Measurements from ENCODE around the gene RNF13. TPM values are rescaled to one million over a fixed set of nuclear protein-coding genes. Genes with fewer than 3 reads are reported as not detected.

RNF13 gene
- total and polyA plus RNA-seq, 2 donors (not counting 3 experiments of a cell fraction or from before 2014, with no cell fraction given) = 16.4 to 27.1 TPM

- CTCF ChIA-PET = interaction anchor here (0.5 to 9.4 kb wide), 54 partner anchors 8 to 816 kb away, joined by 3 to 263 read pairs (median 4); partner anchors contain the start of genes ANKUB1, COMMD2, RNF13 and WWTR1
- dilution Hi-C loops (cut with MboI; ENCODE audit: extremely low pct_ligation_motif_present, low sequenced_read_pairs) (no loop called here), intact Hi-C loops (cut with micrococcal nuclease) (loop anchor here (1.0 to 5.0 kb wide), 4 partner anchors 37 to 277 kb away; no protein-coding TSS in a partner anchor)
- peaks cover 3% of the 10 kb centered on the region in 2 experiments for H3K27me3 ChIP-seq (ENCODE audit: control insufficient read depth in 2 of 2, insufficient read depth in 2 of 2, low read length in 2 of 2)
- H3K27ac ChIP-seq (ENCODE audit: insufficient read depth, low read depth, low read length) = no peak overlapping the region
- peak; percentile 43 for FAIRE-seq
- POLR2A ChIA-PET = no interaction called here
- TF ChIP-seq FOS (IDR thresholded peaks at IDR 0.05; ENCODE audit: borderline replicate concordance, insufficient read depth, low read length) (no peak), CTCF (IDR thresholded peaks at IDR 0.05; ENCODE audit: extremely low read depth in 1 of 2, insufficient read depth in 1 of 2, low read depth in 1 of 2, low read length in 2 of 2) (peak; percentile 70 to 83)
- BruUV-seq (replicated peaks) = no TSS peak
- H4K20me1 ChIP-seq (replicated peaks; ENCODE audit: control insufficient read depth, extremely low read depth, insufficient read depth, low read length) = no peaks in the 10 kb centered on the region
- H3K9me1 ChIP-seq (replicated peaks; ENCODE audit: control insufficient read depth, extremely low read depth, insufficient read depth, low read length) = no peaks in the 10 kb centered on the region
- peak; percentile 58 for DNase-seq (ENCODE audit: low read depth, low spot score)
- H3K4me1 ChIP-seq (ENCODE audit: control insufficient read depth, extremely low read depth, insufficient read depth, low read length) = no peaks in the 10 kb centered on the region
- H3K4me3 ChIP-seq (replicated peaks in 1 of 3; ENCODE audit: insufficient read depth in 1 of 3, low read depth in 1 of 3, low read length in 3 of 3) = no peak overlapping the region
- no peaks in the 10 kb centered on the region for H3K36me3 ChIP-seq (ENCODE audit: control insufficient read depth in 2 of 2, extremely low read depth in 1 of 2, insufficient read depth in 2 of 2, low read length in 2 of 2)
- H3K9ac ChIP-seq (replicated peaks; ENCODE audit: extremely low read depth, insufficient read depth, low read length) = no peak overlapping the region
- H3K9me3 ChIP-seq (replicated peaks; ENCODE audit: control insufficient read depth, insufficient read depth, low read length) = no peaks in the 10 kb centered on the region
- H2AFZ ChIP-seq (ENCODE audit: low read depth, low read length) = no peak overlapping the region
- H3K4me2 ChIP-seq (ENCODE audit: insufficient read depth, low read length) = no peak overlapping the region
- no peaks in the 10 kb centered on the region for H3K79me2 ChIP-seq (ENCODE audit: control insufficient read depth, insufficient read depth, low read length)
Observed at GRCh38 chr3:149771652-149772271, 41.3 kb upstream of the RNF13 start.

- no peak overlapping the region for H2AFZ ChIP-seq (ENCODE audit: low read depth, low read length)
- dilution Hi-C loops (cut with MboI; ENCODE audit: extremely low pct_ligation_motif_present, low sequenced_read_pairs) = no loop called here
- no peaks in the 10 kb centered on the region for H3K9me1 ChIP-seq (replicated peaks; ENCODE audit: control insufficient read depth, extremely low read depth, insufficient read depth, low read length)
- H3K9me3 ChIP-seq (replicated peaks; ENCODE audit: control insufficient read depth, insufficient read depth, low read length) = no peaks in the 10 kb centered on the region
- TF ChIP-seq GATA2 (IDR thresholded peaks at IDR 0.05; ENCODE audit: insufficient read depth, insufficient read length, low read depth, low read length) (no peak), MYC (IDR thresholded peaks at IDR 0.05; ENCODE audit: low read depth, low read length) (no peak), CTCF (IDR thresholded peaks at IDR 0.05; ENCODE audit: extremely low read depth in 1 of 2, insufficient read depth in 1 of 2, low read depth in 1 of 2, low read length in 2 of 2) (no peak), EZH2 (IDR thresholded peaks at IDR 0.05; ENCODE audit: borderline replicate concordance, low read depth, low read length, severe bottlenecking) (no peak), MAX (IDR thresholded peaks at IDR 0.05; ENCODE audit: insufficient read depth, insufficient read length) (no peak), POLR2A (IDR thresholded peaks at IDR 0.05; ENCODE audit: low read depth, low read length) (no peak), FOS (IDR thresholded peaks at IDR 0.05; ENCODE audit: borderline replicate concordance, insufficient read depth, low read length) (no peak), POLR2AphosphoS5 (IDR thresholded peaks at IDR 0.05; ENCODE audit: insufficient read depth, low read depth, low read length) (no peak), JUN (IDR thresholded peaks at IDR 0.05; ENCODE audit: borderline replicate concordance, insufficient read depth, insufficient read length, low read depth) (no peak)
- no peaks in the 10 kb centered on the region for H3K27me3 ChIP-seq (ENCODE audit: control insufficient read depth in 2 of 2, insufficient read depth in 2 of 2, low read length in 2 of 2)
- no peak overlapping the region for H3K4me3 ChIP-seq (replicated peaks in 1 of 3; ENCODE audit: insufficient read depth in 1 of 3, low read depth in 1 of 3, low read length in 3 of 3)
- BruUV-seq (replicated peaks) = no TSS peak
- POLR2A ChIA-PET = no interaction called here
- no peak overlapping the region for H3K27ac ChIP-seq (ENCODE audit: insufficient read depth, low read depth, low read length)
- no peaks in the 10 kb centered on the region for H3K79me2 ChIP-seq (ENCODE audit: control insufficient read depth, insufficient read depth, low read length)
- no peak for FAIRE-seq
- H3K9ac ChIP-seq (replicated peaks; ENCODE audit: extremely low read depth, insufficient read depth, low read length) = no peak overlapping the region
- H3K4me1 ChIP-seq (ENCODE audit: control insufficient read depth, extremely low read depth, insufficient read depth, low read length) = no peaks in the 10 kb centered on the region
- no peaks in the 10 kb centered on the region for H4K20me1 ChIP-seq (replicated peaks; ENCODE audit: control insufficient read depth, extremely low read depth, insufficient read depth, low read length)
- intact Hi-C loops (cut with micrococcal nuclease) = loop anchor here (5.0 kb wide), 1 partner anchor 206 kb away; no protein-coding TSS in a partner anchor
- CTCF ChIA-PET = interaction anchor here (0.7 to 9.4 kb wide), 17 partner anchors 9 to 400 kb away, joined by 3 to 263 read pairs (median 3); partner anchors contain the start of gene WWTR1
- no peak for DNase-seq (ENCODE audit: low read depth, low spot score)
- H3K4me2 ChIP-seq (ENCODE audit: insufficient read depth, low read length) = no peak overlapping the region
- H3K36me3 ChIP-seq (ENCODE audit: control insufficient read depth in 2 of 2, extremely low read depth in 1 of 2, insufficient read depth in 2 of 2, low read length in 2 of 2) = no peaks in the 10 kb centered on the region
Observed at GRCh38 chr3:149772861-149773260, 40.2 kb upstream of the RNF13 start.

Measured in endothelial cell of umbilical vein (primary cell).